Myocyte (in vitro differentiated cells): ENCODE results near the gene NEXN. TPM values are rescaled to one million over a fixed set of nuclear protein-coding genes. Genes with fewer than 3 reads are reported as not detected.
"Not testable (repeated sequence)": the region's sequence is repeated elsewhere in the genome, so short reads cannot be mapped to it uniquely, and the experiment has no call there.

Source experiments
- DNase-seq: peaks from one replicate; pipeline ENCODE4 v3.0.0-alpha.2; 2012; ENCODE audit warnings: low read depth
- total RNA-seq: library from RNA; depleted of rRNA; stranded (reverse); fragments of >200 nt; gene quantifications from 2 replicates; pipeline ENCODE4 v1.2.3, GENCODE V29; 2014

NEXN gene
- total RNA-seq, 1 donor from 2014 or later, result 144 TPM

- DNase-seq, result no peak
Observed at GRCh38 chr1:77958391-77958790, 70.0 kb downstream of the NEXN start.

- DNase-seq, result no peak
Observed at GRCh38 chr1:77958850-77959249, 70.4 kb downstream of the NEXN start.

- no peak for DNase-seq
Observed at GRCh38 chr1:77961392-77961791, 73.0 kb downstream of the NEXN start.

GRCh38 chr1:77966291-77966690 lies 77.9 kb downstream of the NEXN start:
- DNase-seq, result no peak

GRCh38 chr1:77970192-77970591 lies 81.8 kb downstream of the NEXN start:
- no peak for DNase-seq

- DNase-seq, result no peak
Observed at GRCh38 chr1:77972080-77972479, 83.7 kb downstream of the NEXN start.

- no peak for DNase-seq
Observed at GRCh38 chr1:77975386-77975785, 87.0 kb downstream of the NEXN start.

- no peak for DNase-seq
Observed at GRCh38 chr1:77975907-77976306, 87.5 kb downstream of the NEXN start.

GRCh38 chr1:77976433-77977076 lies 88.1 kb downstream of the NEXN start:
- no peak for DNase-seq

- no peak for DNase-seq
Observed at GRCh38 chr1:77977989-77978292, 89.5 kb downstream of the NEXN start.

GRCh38 chr1:77978293-77978968 lies 90.0 kb downstream of the NEXN start:
- DNase-seq, result peak; percentile 87

GRCh38 chr1:77978969-77979876 lies 90.8 kb downstream of the NEXN start, which contains the start of gene FUBP1:
Gene FUBP1, minus strand, starts transcription at chr1:77979072. Its CDS starts 68 bp downstream, at chr1:77979004.
- peak; percentile 100 for DNase-seq

GRCh38 chr1:77983352-77983996 lies 95.0 kb downstream of the NEXN start:
- DNase-seq, result not testable (repeated sequence)

GRCh38 chr1:77983997-77984355 lies 95.6 kb downstream of the NEXN start:
- no peak for DNase-seq

- DNase-seq, result no peak
Observed at GRCh38 chr1:77984629-77985028, 96.2 kb downstream of the NEXN start.

- no peak for DNase-seq
Observed at GRCh38 chr1:77986810-77987209, 98.4 kb downstream of the NEXN start.

- no peak for DNase-seq
Observed at GRCh38 chr1:77987919-77988318, 99.5 kb downstream of the NEXN start.

GRCh38 chr1:77989744-77990143 lies 101.3 kb downstream of the NEXN start:
- no peak for DNase-seq

GRCh38 chr1:77990629-77991204 lies 102.3 kb downstream of the NEXN start:
- no peak for DNase-seq

GRCh38 chr1:77991638-77992037 lies 103.2 kb downstream of the NEXN start:
- no peak for DNase-seq
